ENCODE data around the gene MUSTN1. TPM values are rescaled to one million over a fixed set of nuclear protein-coding genes. Genes with fewer than 3 reads are reported as not detected.

MUSTN1 gene
- total and polyA plus RNA-seq, 11 donors: 13.5 to 207 (median 32.4) TPM

DNA sequence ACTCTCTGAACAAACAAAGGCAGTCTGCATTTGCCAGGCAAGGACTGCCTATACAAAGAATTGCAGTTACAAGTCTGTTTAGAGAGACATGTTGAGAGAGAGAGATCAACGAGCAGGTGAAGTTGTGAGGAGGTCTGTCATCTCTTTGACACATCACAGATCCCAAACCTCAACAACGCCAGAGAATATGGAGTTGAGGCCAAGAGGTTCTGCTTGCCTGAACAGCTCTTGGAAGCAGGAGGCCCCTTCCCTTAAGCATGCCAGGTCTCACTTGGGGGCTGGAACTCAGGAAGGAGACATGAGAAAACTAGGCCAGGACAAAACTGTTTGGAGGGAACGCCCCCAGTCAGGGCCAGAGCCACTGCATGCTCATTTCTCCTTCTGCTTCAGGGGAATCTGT lies 22.3 kb upstream of the MUSTN1 start:
- Histone ChIP-seq H3K4me3 (no peak overlapping the region), H3K27me3 (no peaks in the 10 kb centered on the region), H3K4me1 (peaks cover 0 to 11% (median 0%) of the 10 kb centered on the region in 12 donors), H3K9me3 (no peaks in the 10 kb centered on the region), H3K36me3 (peaks cover 0 to 31% (median 23%) of the 10 kb centered on the region in 9 donors), H3K27ac (peak overlapping the region in 1 of 12 donors; percentile 7)
- intact Hi-C loops (cut with DNase I): loop anchor here in 4 of 10 donors (10.0 kb wide), 3 partner anchors 58 to 218 kb away; no protein-coding TSS in a partner anchor
- DNase-seq: no peak
- TF ChIP-seq, protein P1, sequence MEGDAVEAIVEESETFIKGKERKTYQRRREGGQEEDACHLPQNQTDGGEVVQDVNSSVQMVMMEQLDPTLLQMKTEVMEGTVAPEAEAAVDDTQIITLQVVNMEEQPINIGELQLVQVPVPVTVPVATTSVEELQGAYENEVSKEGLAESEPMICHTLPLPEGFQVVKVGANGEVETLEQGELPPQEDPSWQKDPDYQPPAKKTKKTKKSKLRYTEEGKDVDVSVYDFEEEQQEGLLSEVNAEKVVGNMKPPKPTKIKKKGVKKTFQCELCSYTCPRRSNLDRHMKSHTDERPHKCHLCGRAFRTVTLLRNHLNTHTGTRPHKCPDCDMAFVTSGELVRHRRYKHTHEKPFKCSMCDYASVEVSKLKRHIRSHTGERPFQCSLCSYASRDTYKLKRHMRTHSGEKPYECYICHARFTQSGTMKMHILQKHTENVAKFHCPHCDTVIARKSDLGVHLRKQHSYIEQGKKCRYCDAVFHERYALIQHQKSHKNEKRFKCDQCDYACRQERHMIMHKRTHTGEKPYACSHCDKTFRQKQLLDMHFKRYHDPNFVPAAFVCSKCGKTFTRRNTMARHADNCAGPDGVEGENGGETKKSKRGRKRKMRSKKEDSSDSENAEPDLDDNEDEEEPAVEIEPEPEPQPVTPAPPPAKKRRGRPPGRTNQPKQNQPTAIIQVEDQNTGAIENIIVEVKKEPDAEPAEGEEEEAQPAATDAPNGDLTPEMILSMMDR (IDR thresholded peaks at IDR 0.05): no peak
- no peak for TF ChIP-seq POLR2A (IDR thresholded peaks at IDR 0.05)
- ATAC-seq: peak in 2 of 4 donors; percentile 45
- WGBS, 4 donors: 52 to 68% (median 60%) methylated on average over 3 of the region's 3 CpGs

GRCh38 chr3:52856666-52857065 lies 21.8 kb upstream of the MUSTN1 start:
- Histone ChIP-seq H3K27ac (peak overlapping the region in 1 of 12 donors; percentile 7), H3K4me3 (no peak overlapping the region), H3K9me3 (no peaks in the 10 kb centered on the region), H3K36me3 (peaks cover 0 to 36% (median 28%) of the 10 kb centered on the region in 9 donors), H3K4me1 (peaks cover 0 to 11% (median 0%) of the 10 kb centered on the region in 12 donors), H3K27me3 (no peaks in the 10 kb centered on the region)
- DNase-seq (no peak), ATAC-seq (no peak)
- 92 to 95% (median 93%) methylated on average over 5 of the region's 5 CpGs for WGBS, 4 donors
- TF ChIP-seq, protein P1 (IDR thresholded peaks at IDR 0.05): no peak
- TF ChIP-seq POLR2A (IDR thresholded peaks at IDR 0.05): no peak
- intact Hi-C loops (cut with DNase I): loop anchor here in 4 of 10 donors (10.0 kb wide), 3 partner anchors 58 to 218 kb away; no protein-coding TSS in a partner anchor

GRCh38 chr3:52854013-52854412 lies 19.2 kb upstream of the MUSTN1 start:
- Histone ChIP-seq H3K9me3 (no peaks in the 10 kb centered on the region), H3K4me3 (no peak overlapping the region), H3K27me3 (no peaks in the 10 kb centered on the region), H3K4me1 (peaks cover 0 to 11% (median 0%) of the 10 kb centered on the region in 12 donors), H3K27ac (no peak overlapping the region), H3K36me3 (peaks cover 0 to 58% (median 46%) of the 10 kb centered on the region in 9 donors)
- DNase-seq (no peak), ATAC-seq (no peak)
- 91 to 95% (median 93%) methylated on average over 2 of the region's 2 CpGs for WGBS, 4 donors
- TF ChIP-seq, protein P1 (IDR thresholded peaks at IDR 0.05): no peak
- no peak for TF ChIP-seq POLR2A (IDR thresholded peaks at IDR 0.05)
- intact Hi-C loops (cut with DNase I): loop anchor here in 6 of 10 donors (5.0 to 10.0 kb wide), 5 partner anchors 61 to 221 kb away; no protein-coding TSS in a partner anchor

DNA sequence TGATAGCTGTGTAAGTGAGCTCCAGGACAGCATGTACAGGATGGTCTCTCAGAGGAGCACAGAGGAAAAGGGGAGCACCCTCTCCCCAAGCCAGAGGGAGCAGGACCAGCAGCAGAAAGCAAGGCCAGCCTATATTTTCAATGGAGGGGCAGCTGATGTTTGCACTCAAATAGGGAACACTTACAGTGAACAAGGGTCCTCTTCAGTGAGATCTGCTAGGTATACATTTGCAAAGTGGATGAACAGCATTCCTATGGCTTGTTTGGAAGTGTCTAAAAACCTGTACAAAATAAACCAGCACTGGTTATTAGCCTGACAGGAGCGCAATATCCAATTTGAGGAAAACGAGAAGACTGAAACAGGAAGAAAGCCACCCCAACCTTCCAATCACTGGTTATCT lies 17.6 kb upstream of the MUSTN1 start:
- intact Hi-C loops (cut with DNase I): loop anchor here in 6 of 10 donors (5.0 to 10.0 kb wide), 5 partner anchors 62 to 222 kb away; no protein-coding TSS in a partner anchor
- no peak for DNase-seq

More for the DNA sequence above, 17.6 kb upstream of the MUSTN1 start:
- no peak for ATAC-seq
- H3K4me1 ChIP-seq: peaks cover 0 to 8% (median 0%) of the 10 kb centered on the region in 12 donors
- H3K4me3 ChIP-seq: no peak overlapping the region
- H3K27me3 ChIP-seq: no peaks in the 10 kb centered on the region
- no peak for TF ChIP-seq POLR2A (IDR thresholded peaks at IDR 0.05)
- TF ChIP-seq, protein P1 (IDR thresholded peaks at IDR 0.05): no peak
- no peaks in the 10 kb centered on the region for H3K9me3 ChIP-seq
- H3K36me3 ChIP-seq: peaks cover 0 to 74% (median 62%) of the 10 kb centered on the region in 9 donors
- H3K27ac ChIP-seq: no peak overlapping the region
- 74 to 86% (median 83%) methylated on average over 2 of the region's 2 CpGs for WGBS, 4 donors
